IPS-18a (cell line): ENCODE data around the gene NTM.

ENCODE experiments used
- H3K27ac ChIP-seq: one replicate; pipeline ENCODE4 v1.5.1; 2013; ENCODE audit warnings: low read length
- H3K27me3 ChIP-seq: one replicate; pipeline ENCODE4 v1.6.1; 2013; ENCODE audit warnings: mild to moderate bottlenecking, low read length; ENCODE audit not compliant: control insufficient read depth, insufficient read depth
- H3K36me3 ChIP-seq: one replicate; pipeline ENCODE4 v1.6.1; 2013; ENCODE audit warnings: low read depth, low read length; ENCODE audit not compliant: control insufficient read depth
- H3K4me1 ChIP-seq: one replicate; pipeline ENCODE4 v1.6.1; 2013; ENCODE audit warnings: low read depth, low read length; ENCODE audit not compliant: control insufficient read depth
- H3K4me3 ChIP-seq: one replicate; pipeline ENCODE4 v1.5.1; 2013; ENCODE audit warnings: low read length
- H3K9ac ChIP-seq: one replicate; pipeline ENCODE4 v1.6.1; 2013; ENCODE audit warnings: mild to moderate bottlenecking, low read length, moderate library complexity
- H3K9me3 ChIP-seq: one replicate; pipeline ENCODE4 v1.6.1; 2013; ENCODE audit warnings: low read depth, low read length; ENCODE audit not compliant: control insufficient read depth

Gene NTM

GRCh38 chr11:132200353-132200936 is 830.0 kb downstream of the NTM start:
- Histone ChIP-seq H3K36me3 (no peaks in the 10 kb centered on the region), H3K27ac (no peak overlapping the region), H3K4me1 (no peaks in the 10 kb centered on the region), H3K4me3 (no peak overlapping the region), H3K9ac (no peak overlapping the region), H3K27me3 (no peaks in the 10 kb centered on the region), H3K9me3 (no peaks in the 10 kb centered on the region)

DNA sequence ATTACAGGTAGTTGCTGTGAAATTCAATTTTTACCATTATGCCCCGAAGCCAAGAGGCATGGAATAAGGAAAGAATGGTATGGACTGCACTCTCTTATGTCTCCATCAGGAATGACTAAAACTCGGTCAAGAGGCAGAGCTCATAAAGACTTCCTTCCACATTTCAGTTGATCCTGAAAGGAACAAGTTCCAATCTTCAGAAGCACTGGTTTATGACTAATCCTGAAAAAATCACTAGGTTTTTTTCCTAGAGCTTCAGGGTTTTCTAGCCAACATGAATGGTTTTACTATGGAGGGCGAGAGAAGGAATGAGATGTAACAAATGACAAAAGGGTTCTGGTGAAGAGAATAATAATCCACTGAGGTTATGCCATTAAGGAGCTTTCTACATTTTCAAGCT is 832.2 kb downstream of the NTM start:
- Histone ChIP-seq H3K27me3 (no peaks in the 10 kb centered on the region), H3K9ac (no peak overlapping the region), H3K27ac (no peak overlapping the region), H3K4me1 (no peaks in the 10 kb centered on the region), H3K4me3 (no peak overlapping the region), H3K36me3 (no peaks in the 10 kb centered on the region), H3K9me3 (peaks cover 7% of the 10 kb centered on the region)

GRCh38 chr11:132205006-132205405 is 834.6 kb downstream of the NTM start:
- Histone ChIP-seq H3K36me3 (no peaks in the 10 kb centered on the region), H3K27ac (no peak overlapping the region), H3K27me3 (no peaks in the 10 kb centered on the region), H3K4me1 (no peaks in the 10 kb centered on the region), H3K9me3 (peaks cover 7% of the 10 kb centered on the region), H3K9ac (no peak overlapping the region), H3K4me3 (no peak overlapping the region)

DNA sequence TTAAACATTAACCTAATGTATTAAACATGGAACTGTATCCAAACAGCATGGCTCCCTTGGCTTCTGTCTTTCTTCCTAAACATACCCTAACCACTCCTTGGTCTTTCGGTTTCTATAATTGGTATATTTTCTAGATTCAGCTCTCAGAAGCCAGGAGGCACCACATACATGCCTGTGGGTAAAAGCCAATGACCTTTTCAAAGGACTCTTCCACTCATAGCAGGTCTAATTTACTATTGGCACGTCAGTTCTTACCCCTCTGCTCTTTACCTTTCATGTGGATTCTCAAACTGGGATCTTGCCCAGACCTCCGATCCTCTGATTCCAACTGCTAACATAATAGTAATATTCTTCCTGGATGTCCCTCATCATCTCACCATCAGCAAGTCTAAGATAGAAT is 835.1 kb downstream of the NTM start:
- Histone ChIP-seq H3K4me3 (no peak overlapping the region), H3K27me3 (no peaks in the 10 kb centered on the region), H3K27ac (no peak overlapping the region), H3K4me1 (no peaks in the 10 kb centered on the region), H3K9ac (no peak overlapping the region), H3K36me3 (no peaks in the 10 kb centered on the region), H3K9me3 (peaks cover 7% of the 10 kb centered on the region)

DNA sequence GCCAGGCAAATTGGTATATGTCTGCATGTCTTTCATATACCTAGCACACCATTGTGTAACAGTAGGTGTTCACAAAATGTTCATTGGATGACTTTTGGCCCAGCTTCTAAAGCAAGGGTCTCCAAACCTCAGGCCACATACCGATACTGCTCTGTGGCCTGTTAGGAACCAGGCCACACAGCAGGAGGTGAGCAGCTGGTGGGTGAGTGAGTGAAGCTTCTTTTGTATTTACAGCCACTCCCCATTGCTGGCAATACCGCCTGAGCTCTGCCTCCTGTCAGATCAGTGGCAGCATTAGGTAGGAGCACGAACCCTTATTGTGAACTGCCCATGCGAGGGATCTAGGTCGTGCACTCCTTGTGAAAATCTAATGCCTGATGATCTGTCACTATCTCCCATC is 836.6 kb downstream of the NTM start:
- Histone ChIP-seq H3K9ac (no peak overlapping the region), H3K27ac (no peak overlapping the region), H3K36me3 (no peaks in the 10 kb centered on the region), H3K4me1 (no peaks in the 10 kb centered on the region), H3K9me3 (peaks cover 7% of the 10 kb centered on the region), H3K27me3 (no peaks in the 10 kb centered on the region), H3K4me3 (no peak overlapping the region)

DNA sequence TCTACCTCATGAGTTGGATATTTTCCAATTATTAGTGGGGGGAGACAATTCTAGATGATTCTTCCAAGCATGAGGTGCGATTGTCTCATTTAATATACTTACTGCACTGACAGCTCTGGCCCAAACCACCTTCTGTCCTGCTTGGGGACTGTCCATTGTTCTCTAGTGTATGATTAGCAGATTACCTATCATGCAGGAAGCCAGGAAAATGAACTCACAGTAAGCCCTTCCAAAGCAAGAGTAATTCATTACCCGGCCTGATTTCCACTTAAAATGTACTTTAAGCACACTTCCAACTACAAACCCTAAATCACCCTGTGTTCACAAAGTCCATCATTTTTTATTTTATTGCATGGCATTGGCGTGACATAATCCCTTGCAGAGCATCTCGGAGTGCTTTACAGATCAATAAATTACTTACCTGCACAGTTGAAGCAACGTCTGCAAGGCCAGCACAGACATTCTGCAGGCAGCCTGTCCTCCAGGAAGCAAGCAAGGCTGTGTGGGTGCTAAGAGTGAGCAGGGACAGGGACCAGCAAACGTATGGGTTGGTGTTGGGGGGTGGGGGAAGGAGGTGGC is 838.2 kb downstream of the NTM start:
- Histone ChIP-seq H3K27me3 (no peaks in the 10 kb centered on the region), H3K9ac (no peak overlapping the region), H3K36me3 (no peaks in the 10 kb centered on the region), H3K4me3 (no peak overlapping the region), H3K27ac (no peak overlapping the region), H3K4me1 (no peaks in the 10 kb centered on the region), H3K9me3 (peaks cover 7% of the 10 kb centered on the region)

GRCh38 chr11:132211479-132211878 is 841.1 kb downstream of the NTM start:
- peaks cover 7% of the 10 kb centered on the region for H3K9me3 ChIP-seq
- H3K9ac ChIP-seq, result no peak overlapping the region
- no peaks in the 10 kb centered on the region for H3K27me3 ChIP-seq
- no peaks in the 10 kb centered on the region for H3K36me3 ChIP-seq
- no peak overlapping the region for H3K27ac ChIP-seq
- no peaks in the 10 kb centered on the region for H3K4me1 ChIP-seq
- H3K4me3 ChIP-seq, result no peak overlapping the region

DNA sequence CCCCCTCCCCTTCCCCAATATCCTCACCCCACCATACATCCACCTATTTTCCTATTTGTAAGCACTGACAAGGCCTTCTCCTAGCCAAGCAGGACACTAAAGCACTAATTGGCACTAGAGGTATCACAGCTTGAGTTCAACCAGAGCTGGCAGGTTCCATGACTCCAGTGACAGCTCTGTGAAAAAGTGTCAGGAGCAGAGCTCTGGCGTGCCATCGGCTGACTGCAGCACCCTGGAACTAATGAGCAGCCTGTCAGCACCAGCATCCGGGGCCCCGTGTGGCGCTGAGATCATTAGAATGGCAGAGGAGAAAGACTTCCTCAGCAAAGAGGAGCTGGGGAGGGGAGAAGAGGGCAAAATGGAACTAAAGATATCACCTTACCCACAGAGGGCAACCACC is 847.4 kb downstream of the NTM start:
- no peaks in the 10 kb centered on the region for H3K4me1 ChIP-seq

GRCh38 chr11:132220474-132220873 is 850.1 kb downstream of the NTM start:
- no peaks in the 10 kb centered on the region for H3K36me3 ChIP-seq

More for the DNA sequence above, 847.4 kb downstream of the NTM start:
- Histone ChIP-seq H3K36me3 (no peaks in the 10 kb centered on the region), H3K9ac (no peak overlapping the region), H3K27ac (no peak overlapping the region), H3K9me3 (no peaks in the 10 kb centered on the region), H3K27me3 (no peaks in the 10 kb centered on the region), H3K4me3 (no peak overlapping the region)

DNA sequence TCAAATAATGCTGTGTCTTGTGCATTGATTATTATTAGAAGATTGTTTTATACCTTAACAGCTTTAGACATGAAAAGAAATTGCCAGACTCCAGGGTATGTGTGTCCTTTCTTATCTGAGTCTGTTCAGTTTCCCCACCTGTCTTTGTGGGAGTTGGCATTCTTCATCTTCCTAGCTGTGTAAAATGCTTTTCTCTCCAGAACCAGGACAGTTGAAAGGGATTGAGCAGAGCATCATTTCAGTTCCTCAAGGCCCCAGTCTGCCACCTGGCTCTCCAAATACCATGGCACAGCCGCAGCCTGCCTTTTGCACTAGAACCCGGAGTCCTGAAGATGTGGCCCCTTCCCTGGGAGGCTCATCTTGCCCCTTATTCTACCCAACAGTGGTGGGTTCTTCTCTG is 851.9 kb downstream of the NTM start:
- Histone ChIP-seq H3K27ac (no peak overlapping the region), H3K9me3 (no peaks in the 10 kb centered on the region), H3K4me1 (no peaks in the 10 kb centered on the region), H3K9ac (no peak overlapping the region), H3K36me3 (no peaks in the 10 kb centered on the region), H3K4me3 (no peak overlapping the region), H3K27me3 (no peaks in the 10 kb centered on the region)

More at GRCh38 chr11:132220474-132220873, 850.1 kb downstream of the NTM start:
- H3K9ac ChIP-seq, result no peak overlapping the region
- no peak overlapping the region for H3K27ac ChIP-seq
- H3K4me1 ChIP-seq, result no peaks in the 10 kb centered on the region
- no peaks in the 10 kb centered on the region for H3K27me3 ChIP-seq
- no peak overlapping the region for H3K4me3 ChIP-seq
- no peaks in the 10 kb centered on the region for H3K9me3 ChIP-seq

GRCh38 chr11:132226522-132226921 is 856.1 kb downstream of the NTM start:
- Histone ChIP-seq H3K36me3 (no peaks in the 10 kb centered on the region), H3K9me3 (no peaks in the 10 kb centered on the region), H3K4me3 (no peak overlapping the region), H3K9ac (no peak overlapping the region), H3K4me1 (no peaks in the 10 kb centered on the region), H3K27ac (no peak overlapping the region), H3K27me3 (no peaks in the 10 kb centered on the region)

- no peaks in the 10 kb centered on the region for H3K4me1 ChIP-seq
- H3K27ac ChIP-seq, result no peak overlapping the region
- no peaks in the 10 kb centered on the region for H3K27me3 ChIP-seq
- H3K9me3 ChIP-seq, result no peaks in the 10 kb centered on the region
- H3K36me3 ChIP-seq, result no peaks in the 10 kb centered on the region
- no peak overlapping the region for H3K9ac ChIP-seq
- no peak overlapping the region for H3K4me3 ChIP-seq
These were observed 858.4 kb downstream of the NTM start for GRCh38 chr11:132228746-132229325.
